Measurements from ENCODE around the gene NDC1.

NDC1 gene

DNA sequence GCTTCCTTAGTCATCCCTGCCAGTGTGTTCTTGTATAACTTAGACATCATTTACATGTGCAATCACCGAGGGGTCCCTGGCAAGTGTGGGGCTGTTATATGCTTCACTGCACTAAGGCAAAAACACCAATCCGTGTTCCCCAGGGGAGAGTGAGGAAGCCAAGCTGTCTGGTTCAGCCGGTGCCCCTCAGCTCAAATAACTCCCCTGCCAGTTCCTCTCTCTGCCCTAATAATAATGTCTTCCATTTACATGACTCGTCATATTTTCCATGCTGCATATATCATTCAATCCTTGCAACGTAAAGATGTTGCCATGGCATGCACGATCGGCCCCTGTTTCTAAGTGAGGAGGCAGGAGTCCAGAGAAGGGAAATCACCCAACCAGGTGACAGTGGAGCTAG is 24.4 kb upstream of the NDC1 start:
- TF ChIP-seq, protein P1, sequence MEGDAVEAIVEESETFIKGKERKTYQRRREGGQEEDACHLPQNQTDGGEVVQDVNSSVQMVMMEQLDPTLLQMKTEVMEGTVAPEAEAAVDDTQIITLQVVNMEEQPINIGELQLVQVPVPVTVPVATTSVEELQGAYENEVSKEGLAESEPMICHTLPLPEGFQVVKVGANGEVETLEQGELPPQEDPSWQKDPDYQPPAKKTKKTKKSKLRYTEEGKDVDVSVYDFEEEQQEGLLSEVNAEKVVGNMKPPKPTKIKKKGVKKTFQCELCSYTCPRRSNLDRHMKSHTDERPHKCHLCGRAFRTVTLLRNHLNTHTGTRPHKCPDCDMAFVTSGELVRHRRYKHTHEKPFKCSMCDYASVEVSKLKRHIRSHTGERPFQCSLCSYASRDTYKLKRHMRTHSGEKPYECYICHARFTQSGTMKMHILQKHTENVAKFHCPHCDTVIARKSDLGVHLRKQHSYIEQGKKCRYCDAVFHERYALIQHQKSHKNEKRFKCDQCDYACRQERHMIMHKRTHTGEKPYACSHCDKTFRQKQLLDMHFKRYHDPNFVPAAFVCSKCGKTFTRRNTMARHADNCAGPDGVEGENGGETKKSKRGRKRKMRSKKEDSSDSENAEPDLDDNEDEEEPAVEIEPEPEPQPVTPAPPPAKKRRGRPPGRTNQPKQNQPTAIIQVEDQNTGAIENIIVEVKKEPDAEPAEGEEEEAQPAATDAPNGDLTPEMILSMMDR (conservative IDR thresholded peaks at IDR 0.05; ENCODE audit: low read depth, low read length): no peak
- H4K20me1 ChIP-seq (ENCODE audit: insufficient read depth): no peaks in the 10 kb centered on the region
- H3K4me3 ChIP-seq (IDR thresholded peaks at IDR 0.05; ENCODE audit: insufficient read depth, low read depth, low read length): no peak overlapping the region
- no peaks in the 10 kb centered on the region for H3K79me2 ChIP-seq (ENCODE audit: insufficient read depth, low read depth)
- H3K27ac ChIP-seq: no peak overlapping the region
- no peak overlapping the region for H3K9ac ChIP-seq
- no peaks in the 10 kb centered on the region for H3K27me3 ChIP-seq (ENCODE audit: insufficient read depth, low read depth)
- H2AFZ ChIP-seq (ENCODE audit: low read depth): no peak overlapping the region
- no peaks in the 10 kb centered on the region for H3K4me1 ChIP-seq (ENCODE audit: low read depth, poor library complexity, severe bottlenecking)
- H3K4me2 ChIP-seq: no peak overlapping the region
- H3K36me3 ChIP-seq (ENCODE audit: insufficient read depth): no peaks in the 10 kb centered on the region

DNA sequence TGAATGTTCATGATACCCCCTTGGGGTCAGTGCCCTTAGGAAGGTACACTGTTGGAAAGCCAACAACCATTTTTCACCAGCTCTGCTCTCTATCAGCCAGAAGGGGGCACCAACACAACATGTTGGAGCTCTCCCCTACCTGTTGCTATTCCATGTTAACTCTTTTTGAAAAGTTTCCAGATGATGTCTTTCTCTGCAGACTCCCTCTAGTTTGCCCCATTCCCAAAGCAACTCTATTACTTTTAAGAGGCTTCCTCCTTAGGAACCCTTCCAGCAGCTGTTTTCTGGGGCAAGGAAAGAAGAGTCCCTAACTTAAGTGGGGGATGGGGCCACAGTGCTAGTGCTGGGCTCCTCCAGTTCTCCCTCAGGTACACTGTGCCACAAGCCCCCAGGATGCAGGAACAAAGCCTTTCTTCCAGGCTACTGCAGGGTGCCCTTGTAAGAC is 22.9 kb upstream of the NDC1 start:
- Histone ChIP-seq H4K20me1 (ENCODE audit: insufficient read depth) (no peaks in the 10 kb centered on the region), H3K4me3 (IDR thresholded peaks at IDR 0.05; ENCODE audit: insufficient read depth, low read depth, low read length) (no peak overlapping the region), H2AFZ (ENCODE audit: low read depth) (no peak overlapping the region), H3K79me2 (ENCODE audit: insufficient read depth, low read depth) (no peaks in the 10 kb centered on the region), H3K27ac (no peak overlapping the region), H3K36me3 (ENCODE audit: insufficient read depth) (no peaks in the 10 kb centered on the region), H3K4me2 (no peak overlapping the region), H3K4me1 (ENCODE audit: low read depth, poor library complexity, severe bottlenecking) (no peaks in the 10 kb centered on the region), H3K9ac (no peak overlapping the region), H3K27me3 (ENCODE audit: insufficient read depth, low read depth) (no peaks in the 10 kb centered on the region)
- TF ChIP-seq, protein P1 (conservative IDR thresholded peaks at IDR 0.05; ENCODE audit: low read depth, low read length): peak; percentile 98

DNA sequence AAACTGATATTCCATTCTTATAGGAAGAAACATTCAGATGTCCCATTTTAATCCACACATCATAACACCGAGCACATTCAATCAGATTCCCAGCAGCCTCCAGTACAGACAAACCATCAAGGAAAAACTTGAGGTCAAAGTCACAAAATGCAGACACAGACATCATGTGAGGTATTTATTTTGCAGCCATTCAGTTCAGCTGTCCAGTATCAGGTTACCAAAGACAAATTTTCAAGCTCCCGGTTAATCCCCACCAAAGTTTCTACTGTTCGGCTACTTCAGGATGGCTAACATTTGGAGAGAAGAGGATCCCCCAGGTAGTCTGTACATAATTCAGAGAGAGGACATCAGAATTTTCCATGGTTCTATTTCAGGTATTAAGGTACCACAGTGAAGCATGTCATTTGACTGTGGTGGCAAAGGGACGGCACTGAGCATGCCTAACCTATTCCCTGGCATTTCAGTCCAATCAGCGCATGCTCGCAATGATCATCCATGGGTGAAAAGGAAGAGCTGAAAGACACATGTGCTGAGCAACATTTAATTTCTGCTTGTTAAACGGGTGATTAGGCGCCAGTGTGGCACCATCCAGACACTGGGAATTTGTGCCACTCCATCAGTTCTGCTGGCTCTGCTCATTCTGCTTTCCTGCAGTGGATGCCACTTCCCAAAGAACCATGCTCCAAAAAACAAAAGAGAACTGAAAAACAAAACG is 13.6 kb upstream of the NDC1 start:
- no peak overlapping the region for H3K27ac ChIP-seq
- H3K4me1 ChIP-seq (ENCODE audit: low read depth, poor library complexity, severe bottlenecking): no peaks in the 10 kb centered on the region
- TF ChIP-seq, protein P1 (conservative IDR thresholded peaks at IDR 0.05; ENCODE audit: low read depth, low read length): no peak
- H3K79me2 ChIP-seq (ENCODE audit: insufficient read depth, low read depth): no peaks in the 10 kb centered on the region
- no peaks in the 10 kb centered on the region for H4K20me1 ChIP-seq (ENCODE audit: insufficient read depth)
- H3K4me2 ChIP-seq: no peak overlapping the region
- no peak overlapping the region for H3K4me3 ChIP-seq (IDR thresholded peaks at IDR 0.05; ENCODE audit: insufficient read depth, low read depth, low read length)
- H3K27me3 ChIP-seq (ENCODE audit: insufficient read depth, low read depth): no peaks in the 10 kb centered on the region
- no peaks in the 10 kb centered on the region for H3K36me3 ChIP-seq (ENCODE audit: insufficient read depth)
- no peak overlapping the region for H3K9ac ChIP-seq
- H2AFZ ChIP-seq (ENCODE audit: low read depth): no peak overlapping the region

DNA sequence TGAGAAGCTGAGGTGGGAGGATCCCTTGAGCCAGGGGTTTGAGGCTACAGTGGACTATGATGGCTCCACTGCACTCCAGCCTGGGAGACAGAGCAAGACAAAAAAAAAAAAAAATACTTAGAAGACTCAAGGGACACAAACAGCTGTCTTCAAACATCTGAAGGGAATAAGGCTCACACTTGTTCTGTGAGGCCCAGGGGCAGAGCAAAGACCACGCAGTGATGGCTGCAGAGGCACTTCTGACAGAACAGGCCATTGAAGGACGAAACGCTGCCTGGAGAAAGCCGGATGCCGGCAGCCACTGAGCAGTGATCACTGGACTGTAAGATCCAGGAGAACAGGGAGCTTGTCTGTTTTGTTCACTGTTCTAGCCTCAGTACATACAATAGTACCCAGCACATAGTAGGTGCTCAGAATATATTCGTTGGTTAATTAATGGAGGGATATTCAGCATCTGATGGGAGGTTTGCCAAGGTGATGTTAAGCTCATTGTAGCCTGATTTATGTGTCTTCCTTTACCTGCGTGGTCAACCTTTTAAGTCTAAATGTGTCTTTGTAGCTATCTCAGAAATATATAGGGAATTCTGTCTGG is 12.1 kb upstream of the NDC1 start:
- H3K36me3 ChIP-seq (ENCODE audit: insufficient read depth): no peaks in the 10 kb centered on the region
- TF ChIP-seq, protein P1 (conservative IDR thresholded peaks at IDR 0.05; ENCODE audit: low read depth, low read length): no peak
- H3K4me3 ChIP-seq (IDR thresholded peaks at IDR 0.05; ENCODE audit: insufficient read depth, low read depth, low read length): no peak overlapping the region
- no peaks in the 10 kb centered on the region for H3K4me1 ChIP-seq (ENCODE audit: low read depth, poor library complexity, severe bottlenecking)
- no peaks in the 10 kb centered on the region for H3K27me3 ChIP-seq (ENCODE audit: insufficient read depth, low read depth)
- no peak overlapping the region for H2AFZ ChIP-seq (ENCODE audit: low read depth)
- no peaks in the 10 kb centered on the region for H3K79me2 ChIP-seq (ENCODE audit: insufficient read depth, low read depth)
- no peak overlapping the region for H3K4me2 ChIP-seq
- H3K9ac ChIP-seq: no peak overlapping the region
- H3K27ac ChIP-seq: no peak overlapping the region
- H4K20me1 ChIP-seq (ENCODE audit: insufficient read depth): no peaks in the 10 kb centered on the region

Measured in KMS-11 (cell line).